SK-MEL-5 (cell line): Measurements from ENCODE around the gene VPS16. TPM values are rescaled to one million over a fixed set of nuclear protein-coding genes. Genes with fewer than 3 reads are reported as not detected.
A peak's percentile ranks its signal among the peaks of the same experiment; 100 is the strongest.

Experiments used
- DNase-seq: peaks from one replicate; pipeline ENCODE4 v3.0.0-alpha.2; 2016; ENCODE audit warnings: low read depth, low spot score
- in situ Hi-C: cut with HindIII; loops from 2 replicates; pipeline ENCODE4 v1.10.0; 2016; ENCODE audit warnings: low sequenced_read_pairs, high pct_unique_total_duplicates, low pct_unique_long_range_greater_than_20kb
- polyA plus RNA-seq, 2 experiments: library from polyadenylated mRNA; depleted of rRNA; stranded (reverse); fragments of >200 nt; gene quantifications; 2 replicates each; pipeline ENCODE4 v1.2.3, GENCODE V29; 2015
- total RNA-seq: library from RNA; depleted of rRNA; stranded (reverse); fragments of >200 nt; shearing (Covaris generic); gene quantifications from 2 replicates; pipeline ENCODE4 v1.2.3, GENCODE V29; 2014; rRNA removed

Gene VPS16
- total RNA-seq: 39.0 and 39.7 TPM in 2 replicates
- polyA plus RNA-seq (2015; cell fraction: cytosol; rRNA removed): 31.8 and 39.7 TPM in 2 replicates
- polyA plus RNA-seq (2015; cell fraction: nucleus; rRNA removed): 244 and 298 TPM in 2 replicates

DNA sequence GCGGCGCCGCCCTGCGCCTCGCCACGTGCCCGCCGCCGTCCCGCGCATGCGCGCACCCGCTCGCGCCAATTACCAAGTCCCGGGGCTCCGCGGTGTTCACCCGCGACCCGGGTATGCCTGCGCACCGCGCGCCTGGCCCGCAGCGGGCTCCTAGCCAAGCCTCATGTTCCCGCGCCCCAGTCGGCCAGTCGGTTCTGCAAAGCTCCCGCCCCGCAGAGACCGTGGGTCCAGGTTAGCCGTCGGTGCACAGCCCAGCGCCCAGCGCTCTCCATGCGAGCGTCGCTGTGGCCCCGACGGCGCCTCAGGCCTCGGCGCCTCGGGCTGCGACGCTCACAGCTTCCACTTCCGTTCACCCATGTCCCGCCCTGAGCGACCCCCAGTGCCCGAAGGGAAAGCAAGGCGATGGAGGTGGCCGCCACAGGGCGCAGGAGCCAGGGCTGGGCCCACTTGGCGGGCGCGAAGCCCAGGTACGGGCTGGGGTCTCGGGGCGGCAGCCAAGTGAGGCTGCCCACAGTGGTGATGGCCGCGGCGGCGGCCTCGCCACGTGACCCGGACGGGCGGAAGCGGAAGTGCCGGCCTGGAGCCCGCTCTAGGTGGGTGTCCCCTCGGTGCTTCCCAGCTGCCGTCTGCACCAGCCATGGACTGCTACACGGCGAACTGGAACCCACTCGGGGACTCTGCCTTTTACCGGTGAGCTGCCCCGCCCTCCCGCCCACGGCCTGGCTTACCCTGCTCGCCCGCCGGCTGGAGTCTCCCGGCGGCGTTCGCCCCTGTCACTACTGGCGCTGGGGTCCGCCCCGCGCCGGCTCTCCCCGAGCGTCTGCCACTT lies at the start of gene VPS16, which contains the start of gene PCED1A:
TSS of gene VPS16 (plus strand) at position 608 of the 829 bp plus-strand sequence. CDS start at position 638, 30 bp downstream.
TSS of gene PCED1A (minus strand) at position 518 of the 829 bp plus-strand sequence. CDS start 743 bp downstream, outside the sequence.
- in situ Hi-C loops: no loop called here
- DNase-seq: peak; percentile 87

DNA sequence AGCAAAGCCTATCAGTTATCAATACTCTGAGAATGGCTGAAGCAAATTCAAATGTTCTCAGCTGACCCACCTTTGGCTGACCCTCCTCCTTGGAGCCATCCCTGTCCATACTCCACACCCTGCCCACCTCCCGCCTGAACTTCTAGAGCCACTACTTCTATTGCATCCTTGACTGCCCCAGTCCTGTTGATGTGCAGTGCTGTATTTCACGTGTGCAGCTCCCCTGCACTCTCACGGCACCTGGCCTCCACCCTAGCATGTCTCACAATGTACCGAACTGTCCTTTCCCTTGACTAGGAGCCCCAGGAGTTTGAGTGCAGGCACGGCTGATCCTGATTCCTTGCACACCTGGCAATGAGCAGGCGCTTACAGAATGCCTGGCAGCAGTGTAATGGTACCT lies 47.1 kb upstream of the VPS16 start:
- in situ Hi-C loops: no loop called here

DNA sequence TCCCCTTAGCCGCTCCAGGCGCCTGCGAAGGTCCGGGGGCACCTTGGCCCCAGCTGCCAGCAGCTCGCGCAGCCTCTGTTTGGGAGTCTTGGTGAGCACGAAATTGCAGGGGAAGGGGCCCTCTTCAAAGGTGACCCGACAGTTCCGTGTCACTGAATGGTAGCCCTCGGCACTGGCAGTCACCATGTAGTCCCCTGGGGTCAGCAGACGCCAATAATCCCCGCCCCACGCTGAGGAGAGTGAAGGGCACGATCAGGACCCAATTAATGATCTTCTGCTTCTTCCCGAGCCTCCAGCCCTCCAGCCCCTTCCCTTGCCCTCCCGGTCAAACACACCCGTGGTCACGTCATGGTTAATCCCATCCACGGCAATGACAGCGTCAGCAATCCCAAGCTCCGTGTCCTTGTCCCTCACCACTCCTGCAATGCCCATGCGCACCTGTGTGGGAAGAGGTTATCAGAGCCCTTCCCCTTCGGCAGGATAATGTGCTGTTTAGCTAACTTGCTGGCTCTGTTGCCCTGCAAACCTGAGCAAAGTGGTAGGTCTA lies 46.3 kb upstream of the VPS16 start:
- in situ Hi-C loops: no loop called here
- no peak for DNase-seq

More for the DNA sequence above, 47.1 kb upstream of the VPS16 start:
- no peak for DNase-seq

DNA sequence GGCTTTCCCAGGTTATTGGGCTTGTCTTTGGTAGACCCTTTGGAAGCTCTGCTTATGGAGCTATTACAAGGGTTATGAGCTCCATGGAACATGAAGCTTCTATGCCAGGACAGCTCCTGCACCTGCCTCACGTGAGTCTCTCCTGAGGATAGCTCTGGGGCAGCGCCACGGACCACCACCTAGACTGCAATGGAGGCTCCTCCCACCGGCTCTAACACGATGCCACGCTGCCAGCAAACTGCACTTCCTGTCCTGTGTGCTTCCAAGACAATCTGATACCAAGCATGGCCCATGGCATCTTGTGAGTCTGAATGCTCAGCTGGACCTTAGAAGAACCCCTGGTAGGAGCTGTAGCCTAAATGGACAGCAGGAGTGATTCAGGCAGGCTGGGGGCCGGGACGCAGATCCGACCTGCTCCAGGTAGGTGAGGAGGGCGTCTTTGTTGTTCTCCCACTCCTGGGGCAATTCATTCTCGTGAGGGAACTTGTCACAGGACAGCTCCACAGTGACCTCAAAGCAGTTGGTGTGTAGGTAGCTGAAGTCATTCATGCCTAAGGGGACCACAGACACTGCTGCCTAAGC lies 45.6 kb upstream of the VPS16 start:
- DNase-seq: no peak
- in situ Hi-C loops: no loop called here

DNA sequence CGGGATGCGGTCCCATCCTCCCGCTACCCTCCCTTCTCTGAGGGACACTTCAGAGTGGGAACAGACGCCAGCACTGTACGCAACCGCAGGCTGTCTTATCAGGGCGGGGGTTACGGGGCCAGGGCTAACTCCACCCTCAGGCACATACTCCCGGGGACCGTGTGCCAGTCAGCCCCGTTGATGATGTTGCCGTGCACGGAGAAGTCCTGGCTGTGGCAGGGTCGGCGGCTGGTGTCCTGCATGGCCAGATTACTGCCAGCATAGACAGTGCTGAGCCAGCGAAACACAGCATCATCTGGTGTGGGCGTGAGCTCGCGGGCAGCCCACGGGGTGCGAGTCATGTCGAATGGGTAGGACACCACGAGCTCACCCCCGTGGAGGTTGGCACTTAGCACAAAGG lies 45.1 kb upstream of the VPS16 start:
- no peak for DNase-seq
- in situ Hi-C loops: no loop called here

DNA sequence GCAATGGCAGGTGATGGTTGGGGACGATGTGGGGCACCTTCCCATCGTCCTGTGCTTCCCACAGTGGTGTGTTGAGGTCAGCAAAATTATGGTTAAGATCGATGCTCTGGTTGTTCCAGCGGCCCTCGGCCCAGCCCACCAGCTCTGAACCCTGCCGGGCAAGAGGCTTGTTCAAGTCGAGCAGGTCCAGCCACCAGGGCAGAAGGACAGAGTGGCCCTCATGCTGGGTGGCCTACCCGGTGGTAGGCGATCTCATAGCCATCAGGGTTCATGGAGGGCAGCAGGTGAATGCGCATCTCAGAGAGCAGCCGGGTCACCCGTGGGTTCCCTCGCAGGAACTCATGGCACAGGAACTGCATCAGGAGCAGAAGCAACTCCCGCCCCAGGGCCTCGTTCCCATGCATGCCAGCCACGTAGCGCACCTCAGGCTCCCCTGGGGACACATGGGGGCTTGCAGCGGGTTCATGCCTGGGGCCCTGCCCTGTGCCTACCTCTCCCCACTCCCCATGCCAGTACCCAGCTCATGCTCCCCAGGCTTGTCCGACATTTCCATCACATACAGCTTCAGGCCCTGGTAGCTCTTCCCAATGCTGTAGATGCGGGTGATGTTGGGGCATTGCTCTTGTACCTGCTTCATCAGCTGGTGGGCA lies 44.4 kb upstream of the VPS16 start:
- in situ Hi-C loops: no loop called here

DNA sequence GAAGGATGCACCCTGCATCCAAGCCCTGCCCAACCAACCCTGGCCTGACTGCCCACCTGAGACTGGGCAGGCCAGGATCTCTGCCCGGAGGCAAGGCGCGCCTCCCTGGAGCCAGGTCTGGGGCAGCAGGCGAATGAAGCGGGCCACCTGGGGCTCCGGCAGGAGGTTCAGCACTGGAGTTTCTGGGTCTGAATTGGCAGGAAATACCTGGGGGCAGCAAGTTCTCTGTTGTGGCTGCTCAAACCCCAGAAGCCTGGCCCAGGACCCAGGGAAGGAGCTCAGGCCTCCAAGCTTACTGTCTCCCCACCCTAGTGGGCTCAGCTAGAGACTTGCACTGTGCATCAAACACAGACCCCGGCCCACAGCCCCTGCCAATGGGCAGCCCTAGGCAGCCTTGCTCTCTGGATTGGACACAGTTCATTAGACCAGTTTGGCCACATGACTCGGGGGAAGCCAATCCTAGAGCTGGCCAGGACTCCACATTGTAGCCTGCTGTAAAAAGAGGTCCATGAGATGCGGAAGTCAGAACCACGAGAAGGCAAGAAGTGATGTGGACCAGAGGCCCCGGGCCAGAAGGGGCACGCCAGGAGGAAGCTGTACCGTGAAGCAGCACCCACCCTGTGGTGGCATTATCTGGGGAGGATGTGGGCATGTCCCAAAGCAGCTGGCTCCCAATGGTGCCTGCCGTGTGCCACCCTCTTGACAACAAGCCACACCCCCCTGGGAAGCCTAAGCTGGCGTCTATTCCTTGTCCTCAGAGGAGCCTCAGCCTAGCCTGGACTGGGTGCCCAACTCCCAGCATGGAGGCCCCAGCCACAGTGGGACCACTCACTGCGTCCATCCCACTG lies 43.2 kb upstream of the VPS16 start:
- in situ Hi-C loops: no loop called here
- no peak for DNase-seq

More for the DNA sequence above, 44.4 kb upstream of the VPS16 start:
- no peak for DNase-seq

DNA sequence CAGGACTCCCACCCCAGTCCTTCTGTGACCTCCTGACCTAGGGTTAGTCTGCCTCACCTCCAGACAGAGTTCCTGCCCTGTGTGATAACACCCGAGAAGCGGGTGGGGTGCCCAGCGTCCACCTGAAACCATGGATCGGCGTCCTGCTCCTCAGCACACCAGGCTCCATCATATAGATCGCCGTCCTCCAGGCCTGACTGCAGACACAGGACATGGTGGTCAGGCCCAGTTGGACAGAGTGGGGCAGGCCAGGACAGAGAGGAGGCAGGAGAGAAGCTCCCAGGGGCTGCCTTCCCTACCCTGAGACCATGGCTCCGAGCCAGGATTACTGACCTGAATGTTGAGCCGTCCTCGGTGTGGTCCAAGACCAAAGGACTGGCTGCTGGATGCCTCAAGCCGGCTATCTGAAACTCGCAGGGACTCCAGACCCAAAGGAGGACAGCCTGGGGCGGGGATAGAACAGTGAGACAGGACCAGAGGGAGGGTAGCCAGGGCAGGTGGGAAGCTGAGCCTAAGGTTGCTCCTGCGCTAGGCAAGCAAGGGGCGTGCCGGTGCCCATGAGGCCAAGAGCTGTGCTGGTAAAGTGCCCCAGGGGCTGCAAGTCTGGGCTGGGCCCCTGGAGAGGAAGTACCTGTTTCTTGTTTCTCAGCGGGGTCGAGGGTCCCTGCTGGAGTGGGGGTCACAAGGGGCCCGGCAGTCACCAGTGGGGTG lies 42.3 kb upstream of the VPS16 start:
- no peak for DNase-seq
- in situ Hi-C loops: no loop called here

DNA sequence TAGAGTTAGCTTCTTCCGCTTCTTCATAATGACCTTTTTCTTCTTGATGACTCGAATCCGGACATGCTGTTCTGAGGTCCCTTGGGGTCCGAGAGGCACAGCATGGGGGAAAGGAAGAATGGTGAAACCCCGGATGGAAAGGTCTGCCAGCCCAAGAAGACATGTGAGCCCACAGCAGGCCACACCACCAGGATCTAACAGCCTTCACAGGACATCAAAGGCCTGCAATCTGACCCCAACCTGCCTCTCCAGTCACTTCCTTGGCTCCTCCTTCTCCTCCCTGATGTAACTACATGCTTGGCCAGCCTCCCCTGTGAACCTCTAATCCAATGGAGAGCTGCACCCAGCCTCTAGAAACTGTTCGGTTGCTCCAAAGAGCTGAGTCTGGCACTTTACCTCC lies 41.7 kb upstream of the VPS16 start:
- in situ Hi-C loops: no loop called here

DNA sequence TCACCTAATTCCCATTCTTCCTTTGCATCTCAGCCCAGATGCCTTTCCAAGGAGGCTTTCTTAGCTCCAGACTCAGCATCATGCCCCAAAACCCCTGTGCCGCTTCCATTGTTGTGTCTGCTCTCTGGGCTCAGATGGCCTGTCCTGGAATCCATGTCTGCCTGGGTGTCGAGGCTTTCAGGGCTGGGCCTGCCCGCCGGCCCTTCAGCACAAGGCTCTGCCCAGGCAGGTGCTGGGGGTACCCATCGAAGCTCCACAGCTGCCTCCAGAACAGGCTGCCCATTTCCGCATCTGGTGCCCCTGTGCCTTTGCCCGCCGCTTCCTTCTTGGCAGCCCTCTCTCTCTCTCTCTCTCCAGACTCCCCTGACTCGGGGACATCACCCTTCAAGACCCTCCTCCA lies 41.3 kb upstream of the VPS16 start:
- no peak for DNase-seq
- in situ Hi-C loops: no loop called here

More for the DNA sequence above, 41.7 kb upstream of the VPS16 start:
- DNase-seq: peak; percentile 43

DNA sequence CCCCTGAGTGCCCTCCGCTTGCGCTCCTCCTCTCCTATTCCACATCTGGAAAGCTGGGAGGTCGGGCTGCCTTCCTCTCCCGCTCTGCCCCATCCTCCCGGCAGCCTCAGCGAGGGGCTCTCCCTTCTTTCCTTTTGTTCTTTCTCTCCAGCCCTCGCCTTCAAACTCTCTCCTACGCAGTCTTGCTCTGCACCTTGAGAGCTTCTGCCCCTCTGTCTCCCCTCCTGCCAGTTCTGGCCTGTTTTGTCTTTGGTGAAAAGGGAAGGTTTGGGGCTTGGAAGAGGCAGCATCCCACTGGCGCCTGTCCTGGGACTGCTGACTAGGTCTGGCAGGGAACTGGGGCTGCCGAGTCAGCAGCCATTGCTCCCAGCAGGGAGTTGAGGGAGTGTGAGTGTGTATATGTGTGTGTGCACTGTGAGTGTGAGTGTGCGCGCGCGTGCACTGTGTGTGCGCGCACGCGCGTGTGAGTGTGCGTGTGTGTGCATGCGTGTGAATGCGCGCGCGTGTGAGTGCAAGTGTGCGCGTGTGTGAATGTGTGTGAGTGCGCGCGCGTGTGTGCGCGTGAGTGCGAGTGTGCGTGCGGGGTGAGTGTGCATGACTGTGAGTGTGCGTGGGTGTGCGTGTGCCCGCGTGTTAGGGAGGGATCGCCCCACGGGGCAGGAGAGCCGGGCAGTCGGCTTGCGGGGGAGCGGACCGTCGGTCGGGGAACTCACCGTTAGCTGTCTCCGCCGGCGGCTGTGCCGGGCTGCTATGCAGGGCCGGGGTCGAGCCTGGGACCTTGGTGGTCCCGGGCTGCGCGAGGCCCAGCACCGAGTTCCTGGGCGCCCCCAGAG lies 40.6 kb upstream of the VPS16 start:
- no peak for DNase-seq
- in situ Hi-C loops: no loop called here

DNA sequence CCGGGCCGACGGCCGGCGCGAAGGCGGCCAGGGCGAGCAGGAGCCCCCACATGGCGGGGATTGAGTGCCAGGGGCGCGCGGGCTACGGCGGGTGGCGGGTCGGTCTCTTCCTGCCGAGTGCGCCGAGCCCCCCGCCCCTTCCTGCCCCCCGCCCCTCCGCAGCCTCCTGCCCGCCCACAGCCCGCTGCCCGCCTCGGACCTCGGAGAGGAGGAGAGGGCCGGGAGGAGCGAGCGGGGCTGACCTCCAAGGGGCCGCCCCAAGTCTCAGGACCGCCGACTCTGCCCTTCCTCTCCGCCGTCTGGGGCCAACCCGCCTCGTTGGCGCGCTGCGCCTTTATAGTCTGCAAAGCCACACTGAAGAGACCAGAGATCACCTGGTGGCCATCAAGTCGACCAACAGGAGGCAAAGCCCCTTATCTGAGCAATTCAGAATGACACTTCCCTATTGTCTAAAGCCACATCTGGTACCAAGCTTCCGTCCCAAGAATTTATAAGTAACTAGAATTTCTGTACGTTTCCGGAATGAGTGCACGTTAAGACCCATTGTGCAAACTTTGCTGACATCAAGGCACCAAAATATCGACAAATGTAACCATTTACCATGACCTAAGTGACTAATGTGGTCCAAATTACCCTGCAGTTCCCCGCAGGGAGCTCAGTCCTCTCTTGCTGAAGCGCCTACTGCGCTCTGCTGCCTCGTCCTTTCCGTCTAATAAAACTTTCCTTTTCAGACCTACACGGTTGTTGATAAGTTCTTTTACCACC lies 39.8 kb upstream of the VPS16 start, which contains the start of gene CPXM1:
TSS of gene CPXM1 (minus strand) at position 107 of the 765 bp plus-strand sequence. CDS start at position 52, 55 bp downstream.
- in situ Hi-C loops: no loop called here

DNA sequence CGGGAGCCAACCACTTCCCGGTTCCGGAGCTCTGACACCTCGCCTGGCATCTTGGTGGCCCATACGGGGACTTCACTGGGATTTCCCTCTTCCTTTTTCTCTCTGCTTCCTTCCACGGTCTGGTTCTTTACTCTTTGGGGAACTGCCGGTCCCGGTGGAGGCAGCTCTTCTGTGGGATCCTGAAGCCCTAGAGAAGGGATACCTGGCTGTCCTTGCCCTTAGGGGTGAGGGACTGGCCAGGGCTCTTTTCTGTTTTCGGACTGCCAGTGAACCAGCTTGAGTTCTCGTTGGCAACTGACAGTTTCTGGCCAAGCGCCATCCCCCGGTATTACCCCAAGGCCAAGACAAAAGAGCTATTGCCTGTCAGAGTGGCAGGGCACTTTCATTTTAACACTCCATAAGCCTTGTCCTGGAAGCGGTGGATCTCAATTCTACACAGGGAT lies 39.2 kb upstream of the VPS16 start:
- in situ Hi-C loops: no loop called here
- no peak for DNase-seq

More for the DNA sequence above, 39.8 kb upstream of the VPS16 start, which contains the start of gene CPXM1:
- no peak for DNase-seq

DNA sequence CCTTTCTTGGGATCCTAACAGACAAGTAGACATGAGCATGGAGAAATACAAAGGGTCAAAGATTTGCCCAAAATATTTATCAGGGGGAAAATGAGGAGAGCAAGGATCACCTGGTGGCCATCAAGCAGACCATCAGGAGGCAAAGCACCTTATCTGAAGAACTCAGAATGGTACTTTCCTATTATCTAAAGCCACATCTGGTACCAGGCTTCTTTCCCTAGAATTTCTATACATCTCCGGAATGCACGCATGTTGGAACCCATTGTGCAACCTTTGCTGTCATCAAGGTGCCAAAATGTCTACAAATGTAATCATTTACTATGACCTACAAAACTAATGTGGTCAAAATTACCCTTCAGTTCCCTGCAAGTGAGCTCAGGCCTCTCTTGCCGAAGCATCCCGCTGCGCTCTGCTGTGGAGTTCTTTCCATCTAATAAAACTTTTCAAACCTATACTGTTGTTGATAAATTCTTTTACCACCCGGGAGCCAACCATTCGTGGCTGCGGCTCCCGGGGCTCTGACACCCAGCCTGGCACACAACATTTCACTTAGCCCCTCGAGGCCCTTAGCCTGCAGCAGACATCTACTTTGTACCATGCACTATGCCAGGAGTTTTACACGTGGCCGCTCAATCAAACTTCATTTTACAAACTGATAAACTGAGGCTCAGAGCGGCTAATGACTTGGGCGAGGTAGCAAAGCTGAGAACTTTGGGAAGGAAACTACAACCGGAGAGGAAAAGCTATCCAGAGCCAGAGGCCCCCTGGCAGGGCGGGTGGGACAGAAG lies 36.3 kb upstream of the VPS16 start:
- in situ Hi-C loops: no loop called here
- DNase-seq: no peak
